ENCODE data around the gene COL23A1. TPM values are rescaled to one million over a fixed set of nuclear protein-coding genes. Genes with fewer than 3 reads are reported as not detected.

The COL23A1 gene
- polyA plus RNA-seq, 1 donor (not counting 4 experiments of a cell fraction or from before 2014, with no cell fraction given) = not detected

DNA sequence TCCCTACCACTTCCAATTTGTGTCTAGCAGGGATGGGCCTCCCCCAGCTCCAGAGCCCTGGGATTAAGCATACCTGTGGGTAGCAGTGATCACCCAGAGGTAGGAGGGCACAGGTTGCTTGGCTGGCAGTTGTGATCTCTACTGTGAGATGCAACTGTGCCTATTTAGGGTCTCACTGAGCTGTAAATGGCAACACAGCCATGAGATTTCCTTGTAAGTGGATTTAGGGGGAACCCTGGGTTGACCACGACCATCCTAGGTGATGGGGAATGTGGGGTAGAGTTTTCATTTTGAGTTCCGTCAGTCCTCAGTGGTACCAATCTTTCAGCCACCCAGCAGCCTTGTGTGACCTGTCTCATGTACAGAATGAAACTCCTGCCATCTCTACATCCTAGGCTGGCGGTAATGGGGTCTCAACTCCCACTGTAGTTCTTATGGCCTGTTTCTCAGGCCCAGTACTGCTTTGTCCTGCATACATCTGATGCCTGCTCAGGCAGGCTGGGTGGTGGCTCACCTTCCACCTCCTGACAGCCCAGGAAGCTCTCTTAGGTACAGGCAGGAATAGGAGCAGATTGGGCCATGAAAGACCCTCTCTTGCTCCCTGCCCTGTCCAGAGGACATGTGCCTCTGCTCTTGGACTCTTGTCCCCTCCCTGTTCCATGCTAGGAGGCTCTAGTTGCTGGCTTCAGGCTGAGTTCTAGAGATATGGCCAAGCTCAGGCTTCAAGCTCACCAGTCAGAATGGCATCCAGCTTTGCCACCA is 377.8 kb downstream of the COL23A1 start:
- no peak overlapping the region for H3K27ac ChIP-seq (ENCODE audit: control insufficient read depth, insufficient read depth, low read length)
- H2AFZ ChIP-seq (ENCODE audit: control insufficient read depth, low read length) = no peak overlapping the region
- peaks cover 52 to 55% of the 10 kb centered on the region in 2 experiments for H3K36me3 ChIP-seq (ENCODE audit: control insufficient read depth in 2 of 2, extremely low read depth in 1 of 2, insufficient read depth in 2 of 2, low read length in 2 of 2)
- H3K9me1 ChIP-seq (ENCODE audit: control insufficient read depth, extremely low read depth, insufficient read depth, low read length) = peaks cover 4% of the 10 kb centered on the region
- no peak overlapping the region for H3K9ac ChIP-seq (ENCODE audit: control insufficient read depth, extremely low read depth, insufficient read depth, low read length)
- FAIRE-seq = no peak
- peaks cover 13% of the 10 kb centered on the region for H3K79me2 ChIP-seq (ENCODE audit: control insufficient read depth, insufficient read depth, low read length)
- no peaks in the 10 kb centered on the region for H3K4me1 ChIP-seq (ENCODE audit: control insufficient read depth, extremely low read depth, insufficient read depth, low read length)
- no peak overlapping the region for H3K4me3 ChIP-seq (ENCODE audit: control insufficient read depth in 2 of 3, extremely low read depth in 1 of 3, insufficient read depth in 2 of 3, low read depth in 1 of 3, low read length in 3 of 3)
- peaks cover 38% of the 10 kb centered on the region for H4K20me1 ChIP-seq (ENCODE audit: control insufficient read depth, extremely low read depth, insufficient read depth, low read length)
- H3K9me3 ChIP-seq (ENCODE audit: control insufficient read depth, low read depth, low read length) = no peaks in the 10 kb centered on the region
- H3K27me3 ChIP-seq (ENCODE audit: control insufficient read depth, extremely low read depth, insufficient read depth, low read length) = no peaks in the 10 kb centered on the region
- no peak overlapping the region for H3K4me2 ChIP-seq (ENCODE audit: control insufficient read depth, extremely low read depth, insufficient read depth, low read depth, low read length)
- dilution Hi-C loops (cut with MboI; ENCODE audit: extremely low pct_ligation_motif_present, low sequenced_read_pairs) = no loop called here
- TF ChIP-seq EZH2 (IDR thresholded peaks at IDR 0.05; ENCODE audit: low read length) = no peak
- TF ChIP-seq, protein P1, sequence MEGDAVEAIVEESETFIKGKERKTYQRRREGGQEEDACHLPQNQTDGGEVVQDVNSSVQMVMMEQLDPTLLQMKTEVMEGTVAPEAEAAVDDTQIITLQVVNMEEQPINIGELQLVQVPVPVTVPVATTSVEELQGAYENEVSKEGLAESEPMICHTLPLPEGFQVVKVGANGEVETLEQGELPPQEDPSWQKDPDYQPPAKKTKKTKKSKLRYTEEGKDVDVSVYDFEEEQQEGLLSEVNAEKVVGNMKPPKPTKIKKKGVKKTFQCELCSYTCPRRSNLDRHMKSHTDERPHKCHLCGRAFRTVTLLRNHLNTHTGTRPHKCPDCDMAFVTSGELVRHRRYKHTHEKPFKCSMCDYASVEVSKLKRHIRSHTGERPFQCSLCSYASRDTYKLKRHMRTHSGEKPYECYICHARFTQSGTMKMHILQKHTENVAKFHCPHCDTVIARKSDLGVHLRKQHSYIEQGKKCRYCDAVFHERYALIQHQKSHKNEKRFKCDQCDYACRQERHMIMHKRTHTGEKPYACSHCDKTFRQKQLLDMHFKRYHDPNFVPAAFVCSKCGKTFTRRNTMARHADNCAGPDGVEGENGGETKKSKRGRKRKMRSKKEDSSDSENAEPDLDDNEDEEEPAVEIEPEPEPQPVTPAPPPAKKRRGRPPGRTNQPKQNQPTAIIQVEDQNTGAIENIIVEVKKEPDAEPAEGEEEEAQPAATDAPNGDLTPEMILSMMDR (optimal IDR thresholded peaks at IDR 0.05 in 1 of 3, IDR thresholded peaks at IDR 0.05 in 1 of 3, conservative IDR thresholded peaks at IDR 0.05 in 1 of 3; ENCODE audit: extremely low read depth in 1 of 3, insufficient read depth in 2 of 3, low read length in 3 of 3) = no peak
- DNase-seq (ENCODE audit: low read depth, low spot score) = no peak

DNA sequence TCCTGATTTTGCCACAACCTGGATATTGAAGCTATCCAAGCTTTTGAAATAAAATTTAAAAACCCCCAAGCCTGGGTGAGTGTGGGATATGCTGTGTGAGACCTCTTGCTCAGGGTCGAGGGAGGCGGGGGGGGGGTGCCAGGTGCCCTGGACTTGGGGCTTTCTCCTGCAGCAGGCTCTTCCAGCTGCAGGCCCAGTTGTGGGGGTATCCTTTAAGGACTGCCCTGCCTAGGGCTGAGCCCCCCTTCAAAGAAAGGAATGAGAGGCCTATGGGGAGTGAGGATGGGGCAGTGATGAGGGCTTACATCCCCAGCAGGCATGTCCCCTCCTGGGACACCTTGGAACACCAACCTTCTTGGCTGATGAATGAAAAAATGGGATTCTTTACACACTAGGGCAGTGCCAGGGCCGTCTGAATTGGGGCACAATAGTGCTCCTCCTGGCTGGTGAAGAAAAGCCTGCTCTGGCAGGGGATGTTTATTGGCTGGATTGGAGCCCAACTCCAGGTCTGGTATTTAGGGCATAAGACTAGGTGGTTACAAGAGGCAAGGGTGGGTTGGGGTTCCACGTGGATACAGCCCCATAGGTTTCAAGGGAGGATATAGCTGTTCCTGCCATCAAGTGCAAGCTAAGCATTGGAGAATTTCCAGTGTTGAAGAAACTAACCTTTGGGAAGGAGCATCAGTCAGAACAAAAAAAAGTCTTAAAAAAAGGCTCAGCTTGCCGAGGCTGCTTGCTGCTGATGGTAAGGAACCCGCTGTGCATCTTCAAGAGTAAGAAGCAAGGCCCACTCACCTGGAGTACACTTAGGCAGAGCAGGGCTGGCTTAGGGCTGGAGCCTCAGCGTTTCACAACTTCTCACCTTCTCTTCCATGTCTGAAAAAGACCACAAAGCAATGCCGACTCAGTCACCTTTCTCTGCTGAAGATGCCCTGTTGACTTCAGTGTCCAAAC is 378.8 kb downstream of the COL23A1 start:
- H3K4me2 ChIP-seq (ENCODE audit: control insufficient read depth, extremely low read depth, insufficient read depth, low read depth, low read length) = no peak overlapping the region
- H3K27ac ChIP-seq (ENCODE audit: control insufficient read depth, insufficient read depth, low read length) = no peak overlapping the region
- TF ChIP-seq, protein P1 (optimal IDR thresholded peaks at IDR 0.05 in 1 of 3, IDR thresholded peaks at IDR 0.05 in 1 of 3, conservative IDR thresholded peaks at IDR 0.05 in 1 of 3; ENCODE audit: extremely low read depth in 1 of 3, insufficient read depth in 2 of 3, low read length in 3 of 3) = no peak
- no peak for TF ChIP-seq EZH2 (IDR thresholded peaks at IDR 0.05; ENCODE audit: low read length)
- H4K20me1 ChIP-seq (ENCODE audit: control insufficient read depth, extremely low read depth, insufficient read depth, low read length) = peaks cover 49% of the 10 kb centered on the region
- H3K9me1 ChIP-seq (ENCODE audit: control insufficient read depth, extremely low read depth, insufficient read depth, low read length) = peaks cover 8% of the 10 kb centered on the region
- no peak overlapping the region for H3K9ac ChIP-seq (ENCODE audit: control insufficient read depth, extremely low read depth, insufficient read depth, low read length)
- no peaks in the 10 kb centered on the region for H3K9me3 ChIP-seq (ENCODE audit: control insufficient read depth, low read depth, low read length)
- FAIRE-seq (no peak), DNase-seq (ENCODE audit: low read depth, low spot score) (no peak)
- no peaks in the 10 kb centered on the region for H3K27me3 ChIP-seq (ENCODE audit: control insufficient read depth, extremely low read depth, insufficient read depth, low read length)
- H2AFZ ChIP-seq (ENCODE audit: control insufficient read depth, low read length) = no peak overlapping the region
- H3K4me1 ChIP-seq (ENCODE audit: control insufficient read depth, extremely low read depth, insufficient read depth, low read length) = peaks cover 8% of the 10 kb centered on the region
- peaks cover 57 to 60% of the 10 kb centered on the region in 2 experiments for H3K36me3 ChIP-seq (ENCODE audit: control insufficient read depth in 2 of 2, extremely low read depth in 1 of 2, insufficient read depth in 2 of 2, low read length in 2 of 2)
- dilution Hi-C loops (cut with MboI; ENCODE audit: extremely low pct_ligation_motif_present, low sequenced_read_pairs) = no loop called here
- no peak overlapping the region for H3K4me3 ChIP-seq (ENCODE audit: control insufficient read depth in 2 of 3, extremely low read depth in 1 of 3, insufficient read depth in 2 of 3, low read depth in 1 of 3, low read length in 3 of 3)
- peaks cover 24% of the 10 kb centered on the region for H3K79me2 ChIP-seq (ENCODE audit: control insufficient read depth, insufficient read depth, low read length)
